Endothelial cell of umbilical vein (primary cell): Measurements from ENCODE around the gene RBM20. TPM values are rescaled to one million over a fixed set of nuclear protein-coding genes. Genes with fewer than 3 reads are reported as not detected.
A peak's percentile ranks its signal among the peaks of the same experiment; 100 is the strongest.

Experiments used
- BruUV-seq: library from RNA; stranded (reverse); fragments of 400-500 nt; replicated peaks from 2 replicates; lab custom pipeline; 2021; lab: Mats Ljungman, UMichigan
- CTCF ChIA-PET: fragments of 300-600, 350-600 bp; sonication (Branson Sonifier 250); formaldehyde crosslinking; loops from one replicate; lab custom pipeline; 2021; ENCODE audit warnings: antibody characterized with exemption, inconsistent platforms; lab: Charles Lee
- POLR2A ChIA-PET: fragments of 300-600, 350-600 bp; sonication (Branson Sonifier 250); formaldehyde crosslinking; loops from one replicate; lab custom pipeline; 2021; ENCODE audit warnings: antibody characterized with exemption, inconsistent platforms; lab: Charles Lee
- DNase-seq: peaks from one replicate; pipeline ENCODE4 v3.0.0-alpha.2; 2011; ENCODE audit warnings: low read depth, low spot score
- FAIRE-seq: peaks from 2 replicates; lab custom pipeline; 2011; peaks lifted over from hg19 to GRCh38; lab: Jason Lieb, UNC
- H2AFZ ChIP-seq: 2 replicates; pipeline ENCODE4 v1.6.0; 2012; ENCODE audit warnings: low read depth, low read length, control low read depth, inconsistent platforms
- H3K27ac ChIP-seq: 2 replicates; pipeline ENCODE4 v1.5.1; 2011; ENCODE audit warnings: low read depth, mild to moderate bottlenecking, control low read depth, low read length, moderate library complexity; ENCODE audit not compliant: insufficient read depth
- H3K27me3 ChIP-seq, 2 experiments: 2 replicates each; pipeline versions ENCODE4 v1.6.0 to v1.6.1; 2011; ENCODE audit warnings: low read length in 2 of 2, mixed read lengths in 1 of 2; ENCODE audit not compliant: control insufficient read depth in 2 of 2, insufficient read depth in 2 of 2
- H3K36me3 ChIP-seq, 2 experiments: 2 replicates in 1 of 2; 3 replicates in 1 of 2; pipeline ENCODE4 v1.5.1; 2011; ENCODE audit warnings: low read length in 2 of 2, mild to moderate bottlenecking in 1 of 2, moderate library complexity in 1 of 2; ENCODE audit not compliant: control insufficient read depth in 2 of 2, insufficient read depth in 2 of 2; ENCODE audit errors: extremely low read depth in 1 of 2
- H3K4me1 ChIP-seq: 3 replicates; pipeline ENCODE4 v1.5.1; 2011; ENCODE audit warnings: mild to moderate bottlenecking, low read length; ENCODE audit not compliant: control insufficient read depth, insufficient read depth; ENCODE audit errors: extremely low read depth
- H3K4me2 ChIP-seq: 2 replicates; pipeline ENCODE4 v1.6.1; 2011; ENCODE audit warnings: low read length, control low read depth, mixed read lengths; ENCODE audit not compliant: insufficient read depth
- H3K4me3 ChIP-seq, 3 experiments: fragments of 200-600 bp in 1 of 3; sonication (generic), shearing (Covaris generic) in 1 of 3; replicated peaks in 1 of 3; 2 replicates each; pipeline ENCODE4 v1.5.1; 2011 to 2016; ENCODE audit warnings: control low read depth in 3 of 3, low read length in 3 of 3, mild to moderate bottlenecking in 2 of 3, inconsistent platforms in 1 of 3, low read depth in 1 of 3, moderate library complexity in 1 of 3; ENCODE audit not compliant: insufficient read depth in 1 of 3
- H3K79me2 ChIP-seq: 2 replicates; pipeline ENCODE4 v1.6.0; 2012; ENCODE audit warnings: low read length, inconsistent platforms; ENCODE audit not compliant: control insufficient read depth, insufficient read depth
- H3K9ac ChIP-seq: replicated peaks from 2 replicates; pipeline ENCODE3; 2011; ENCODE audit warnings: low read length, control low read depth; ENCODE audit not compliant: insufficient read depth; ENCODE audit errors: extremely low read depth
- H3K9me1 ChIP-seq: replicated peaks from 3 replicates; pipeline ENCODE4 v1.6.0; 2011; ENCODE audit warnings: mild to moderate bottlenecking, low read length; ENCODE audit not compliant: control insufficient read depth, insufficient read depth; ENCODE audit errors: extremely low read depth
- H3K9me3 ChIP-seq: replicated peaks from 2 replicates; pipeline ENCODE4 v1.5.1; 2012; ENCODE audit warnings: low read length, inconsistent platforms; ENCODE audit not compliant: control insufficient read depth, insufficient read depth
- H4K20me1 ChIP-seq: replicated peaks from 2 replicates; pipeline ENCODE3; 2011; ENCODE audit warnings: mild to moderate bottlenecking, low read length; ENCODE audit not compliant: control insufficient read depth, insufficient read depth; ENCODE audit errors: extremely low read depth
- CTCF ChIP-seq, 2 donors: IDR thresholded peaks; 1 replicate in 1 of 2; 2 replicates in 1 of 2; pipeline ENCODE4 v1.5.1; 2011; ENCODE audit warnings: low read length in 2 of 2, mild to moderate bottlenecking in 2 of 2, moderate library complexity in 2 of 2, control low read depth in 1 of 2, inconsistent platforms in 1 of 2, low read depth in 1 of 2; ENCODE audit not compliant: insufficient read depth in 1 of 2; ENCODE audit errors: extremely low read depth in 1 of 2
- EZH2 ChIP-seq: IDR thresholded peaks from 2 replicates; pipeline ENCODE4 v1.6.1; 2012; ENCODE audit warnings: borderline replicate concordance, low read depth, mild to moderate bottlenecking, moderate library complexity, low read length, inconsistent platforms; ENCODE audit not compliant: severe bottlenecking
- FOS ChIP-seq: IDR thresholded peaks from 2 replicates; pipeline ENCODE4 v1.6.1; 2011; ENCODE audit warnings: mild to moderate bottlenecking, low read length, moderate library complexity, borderline replicate concordance; ENCODE audit not compliant: insufficient read depth
- GATA2 ChIP-seq: IDR thresholded peaks from 2 replicates; pipeline ENCODE4 v1.7.0; 2011; ENCODE audit warnings: low read depth, mild to moderate bottlenecking, moderate library complexity, mixed read lengths, low read length; ENCODE audit not compliant: insufficient read length, insufficient read depth
- JUN ChIP-seq: IDR thresholded peaks from 2 replicates; pipeline ENCODE4 v1.6.1; 2011; ENCODE audit warnings: borderline replicate concordance, low read depth; ENCODE audit not compliant: insufficient read length, insufficient read depth
- MYC ChIP-seq: IDR thresholded peaks from one replicate; pipeline ENCODE4 v1.6.1; 2011; ENCODE audit warnings: mild to moderate bottlenecking, low read depth, low read length
- POLR2A ChIP-seq: IDR thresholded peaks from 2 replicates; pipeline ENCODE4 v1.6.1; 2012; ENCODE audit warnings: low read depth, mild to moderate bottlenecking, control low read depth, low read length
- POLR2AphosphoS5 ChIP-seq: IDR thresholded peaks from 2 replicates; pipeline ENCODE4 v1.6.1; 2012; ENCODE audit warnings: low read depth, mild to moderate bottlenecking, control low read depth, low read length, moderate library complexity; ENCODE audit not compliant: insufficient read depth
- dilution Hi-C: fragments of 300-500 bp; cut with MboI; formaldehyde crosslinking; loops from one replicate; pipeline ENCODE4 v1.15.0; 2019; ENCODE audit warnings: low sequenced_read_pairs; ENCODE audit not compliant: extremely low pct_ligation_motif_present
- intact Hi-C: fragments of 100-400 bp; cut with micrococcal nuclease; formaldehyde crosslinking; loops from one replicate; pipeline ENCODE4 v1.10.0; 2022
- polyA plus RNA-seq, 4 experiments: library from polyadenylated mRNA; depleted of rRNA in 3 of 4; stranded (reverse) in 3 of 4; unstranded in 1 of 4; fragments of >200 nt; gene quantifications; 2 replicates each; pipeline versions ENCODE4 v1.2.1 to v1.2.3, GENCODE V29; 2011 to 2012; ENCODE audit warnings: missing spikeins in 1 of 4
- total RNA-seq: library from RNA; stranded (reverse); gene quantifications from 2 replicates; pipeline ENCODE4 v1.2.3, GENCODE V29; 2021
- TF ChIP-seq, protein P1 (sequence below): IDR thresholded peaks from 2 replicates; pipeline ENCODE4 v1.6.1; 2011; ENCODE audit not compliant: insufficient read depth, insufficient read length

The RBM20 gene
- total and polyA plus RNA-seq, 2 donors (not counting 3 experiments of a cell fraction or from before 2014, with no cell fraction given), result 0.04 TPM; not detected in 1

DNA sequence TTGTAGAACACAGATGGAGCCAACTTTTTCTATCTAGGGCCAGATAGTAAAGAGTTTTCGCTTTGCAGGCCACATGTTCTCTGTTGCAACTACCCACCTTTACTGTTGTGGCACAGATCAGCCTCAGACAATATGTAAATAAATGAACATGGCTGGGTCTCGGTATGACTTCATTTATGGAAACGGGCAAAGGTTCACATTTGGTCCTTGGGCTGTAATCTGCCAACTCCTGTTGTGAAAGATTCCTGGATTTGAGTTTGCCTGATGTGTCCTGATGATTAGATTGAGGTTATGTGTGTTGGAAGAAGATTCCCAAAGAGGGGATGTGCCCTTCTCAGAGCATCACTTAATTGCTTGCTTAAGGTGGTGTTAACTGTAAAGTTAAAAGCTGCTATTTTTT is 38.2 kb downstream of the RBM20 start:
- no peak overlapping the region for H3K4me2 ChIP-seq
- no peak for FAIRE-seq
- H3K27me3 ChIP-seq, result peaks cover 6 to 9% of the 10 kb centered on the region in 2 experiments
- no peak for TF ChIP-seq POLR2A
- TF ChIP-seq EZH2, result no peak
- H3K9ac ChIP-seq, result no peak overlapping the region
- H3K36me3 ChIP-seq, result no peaks in the 10 kb centered on the region
- ChIA-PET POLR2A (no interaction called here), CTCF (interaction anchor here (1.0 to 1.7 kb wide), 5 partner anchors 9 to 72 kb away, joined by 3 to 8 read pairs (median 4); no protein-coding TSS in a partner anchor)
- no peaks in the 10 kb centered on the region for H3K9me1 ChIP-seq
- H3K4me1 ChIP-seq, result no peaks in the 10 kb centered on the region
- H3K79me2 ChIP-seq, result no peaks in the 10 kb centered on the region
- no peaks in the 10 kb centered on the region for H4K20me1 ChIP-seq
- DNase-seq, result no peak
- no TSS peak for BruUV-seq
- no peak overlapping the region for H2AFZ ChIP-seq
- intact Hi-C loops (no loop called here), dilution Hi-C loops (no loop called here)
- no peak overlapping the region for H3K27ac ChIP-seq
- H3K9me3 ChIP-seq, result no peaks in the 10 kb centered on the region
- no peak overlapping the region for H3K4me3 ChIP-seq

DNA sequence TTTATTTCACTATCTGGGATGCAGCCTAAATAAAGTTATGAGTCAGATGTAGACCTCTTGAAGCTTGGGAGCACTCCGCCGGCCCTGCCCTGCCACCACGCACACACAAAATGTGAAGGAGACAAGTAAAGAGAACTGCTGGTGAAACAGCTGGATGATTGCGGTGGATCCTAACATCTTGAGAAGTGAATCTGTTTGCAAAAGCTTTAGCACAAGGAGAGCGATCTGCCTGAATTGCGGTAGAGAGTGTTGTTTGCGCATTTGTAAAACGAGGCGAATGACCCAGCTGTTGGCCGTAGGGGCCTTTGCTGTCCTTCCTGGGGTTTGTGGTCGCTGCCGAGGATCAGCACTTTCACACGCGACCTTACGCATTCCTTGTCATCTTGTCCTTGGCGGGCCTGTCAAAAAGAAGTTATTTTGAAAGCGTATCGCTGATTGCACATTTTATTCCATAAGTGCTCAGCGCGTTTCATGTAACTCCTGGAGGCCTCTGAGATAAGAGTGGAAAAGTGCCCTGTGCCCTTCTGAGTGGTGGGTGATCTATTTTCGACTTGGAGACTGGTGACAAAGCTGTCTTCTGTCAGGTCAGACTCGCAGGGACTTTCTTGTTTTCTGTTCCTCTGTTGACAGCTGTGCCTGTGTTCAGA is 40.8 kb downstream of the RBM20 start:
- Histone ChIP-seq H4K20me1 (no peaks in the 10 kb centered on the region), H3K4me2 (no peak overlapping the region), H3K9me3 (no peaks in the 10 kb centered on the region), H2AFZ (no peak overlapping the region), H3K4me3 (no peak overlapping the region), H3K4me1 (no peaks in the 10 kb centered on the region), H3K27me3 (peaks cover 6% of the 10 kb centered on the region in 2 experiments), H3K27ac (no peak overlapping the region), H3K36me3 (no peaks in the 10 kb centered on the region), H3K9me1 (no peaks in the 10 kb centered on the region), H3K79me2 (no peaks in the 10 kb centered on the region), H3K9ac (no peak overlapping the region)
- intact Hi-C loops (no loop called here), dilution Hi-C loops (no loop called here)
- FAIRE-seq (peak; percentile 31), DNase-seq (no peak)
- ChIA-PET POLR2A (no interaction called here), CTCF (interaction anchor here (0.9 to 1.8 kb wide), 2 partner anchors 12 to 374 kb away, joined by 4 read pairs; no protein-coding TSS in a partner anchor)
- no TSS peak for BruUV-seq
- no peak for TF ChIP-seq GATA2
- TF ChIP-seq EZH2, result no peak
- TF ChIP-seq JUN, result no peak
- TF ChIP-seq CTCF (IDR thresholded peaks at IDR 0.05; ENCODE audit: extremely low read depth in 1 of 2, insufficient read depth in 1 of 2, low read depth in 1 of 2, low read length in 2 of 2), result no peak
- no peak for TF ChIP-seq MYC
- TF ChIP-seq POLR2AphosphoS5, result no peak
- TF ChIP-seq, protein P1, sequence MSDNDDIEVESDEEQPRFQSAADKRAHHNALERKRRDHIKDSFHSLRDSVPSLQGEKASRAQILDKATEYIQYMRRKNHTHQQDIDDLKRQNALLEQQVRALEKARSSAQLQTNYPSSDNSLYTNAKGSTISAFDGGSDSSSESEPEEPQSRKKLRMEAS, result no peak
- TF ChIP-seq FOS, result no peak
- TF ChIP-seq POLR2A, result no peak
